Measurements from ENCODE around the gene ATP8B3.
A peak's percentile ranks its signal among the peaks of the same experiment; 100 is the strongest.

Gene ATP8B3

DNA sequence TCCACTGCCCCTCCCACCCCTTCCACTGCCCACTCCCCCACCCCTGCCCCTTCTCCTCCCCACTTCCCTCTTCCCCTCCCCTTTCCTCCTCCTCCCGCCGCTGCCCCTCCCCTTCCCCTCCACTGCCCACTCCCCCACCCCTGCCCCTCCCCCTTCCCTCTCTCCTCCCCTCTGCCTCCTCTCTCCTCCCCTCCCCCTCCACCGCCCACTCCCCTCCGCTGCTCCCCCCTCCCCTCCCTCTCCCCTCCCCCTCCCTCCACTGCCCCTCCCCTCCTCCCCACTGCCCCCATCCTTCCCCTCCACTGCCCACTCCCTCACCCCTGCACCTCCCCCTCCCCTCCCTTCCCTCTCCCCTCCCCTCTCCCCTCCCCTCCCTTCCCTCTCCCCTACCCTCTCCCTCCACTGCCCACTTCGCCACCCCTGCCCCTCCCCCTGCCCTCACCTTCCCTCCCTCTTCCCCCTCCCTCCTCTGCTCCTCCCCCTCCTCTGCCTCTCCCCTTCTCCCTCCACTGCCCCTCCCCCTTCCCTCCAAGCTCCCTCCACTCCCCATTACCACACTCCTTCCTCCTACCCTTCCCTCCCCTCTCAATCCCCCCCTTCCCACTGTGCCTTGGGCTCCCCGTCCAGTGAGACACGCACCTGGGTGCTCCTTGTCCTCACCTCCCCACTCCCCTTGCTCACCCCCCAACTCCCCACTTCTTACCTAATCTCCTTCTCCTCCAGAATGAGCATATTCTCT, 21.9 kb downstream of the ATP8B3 start:
- DNase-seq, result no peak

- DNase-seq, result no peak
These were observed 22.6 kb downstream of the ATP8B3 start for GRCh38 chr19:1789261-1790041.

- no peak for DNase-seq
These were observed 25.0 kb downstream of the ATP8B3 start for GRCh38 chr19:1787116-1787515.

DNA sequence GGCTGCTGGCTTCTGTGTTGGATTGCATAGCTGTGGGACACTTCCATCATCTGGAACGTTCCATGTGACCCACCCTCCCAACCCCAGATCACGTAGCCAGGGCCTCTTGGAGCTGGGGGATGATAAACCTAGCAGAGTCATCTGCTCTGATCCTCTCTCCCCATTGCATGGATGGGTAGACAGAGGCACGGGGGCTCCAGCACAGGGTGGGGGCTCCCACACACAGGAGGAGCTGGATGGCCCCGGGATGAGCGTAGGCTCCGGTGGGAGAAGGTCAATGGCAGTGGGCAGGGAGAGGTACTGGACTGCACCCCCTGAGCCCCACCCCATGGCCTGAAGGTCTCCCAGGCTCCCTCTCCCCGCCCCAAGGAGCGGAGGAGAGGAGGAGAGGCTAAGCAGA, 25.4 kb downstream of the ATP8B3 start:
- DNase-seq, result no peak

- no peak for DNase-seq
These were observed 26.8 kb downstream of the ATP8B3 start for GRCh38 chr19:1785310-1785709.

DNA sequence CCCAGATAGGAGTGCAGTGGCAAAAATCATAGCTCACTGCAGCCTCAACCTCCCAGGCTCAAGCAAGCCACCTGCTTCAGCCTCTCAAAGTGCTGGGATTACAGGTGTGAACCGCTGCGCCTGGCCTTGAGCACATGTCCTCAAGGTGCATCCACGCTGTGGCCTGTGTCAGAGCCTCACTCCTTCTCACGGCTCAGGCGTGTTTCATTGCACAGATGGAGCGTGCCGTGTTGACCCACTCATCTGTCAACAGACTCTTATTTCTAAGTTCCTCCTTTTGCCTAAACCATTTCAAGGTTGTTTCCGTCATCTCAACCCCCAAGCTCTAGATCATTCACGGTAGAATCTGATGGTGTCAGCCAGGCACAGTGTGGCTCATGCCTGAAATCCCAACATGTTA, 28.2 kb downstream of the ATP8B3 start:
- no peak for DNase-seq

DNA sequence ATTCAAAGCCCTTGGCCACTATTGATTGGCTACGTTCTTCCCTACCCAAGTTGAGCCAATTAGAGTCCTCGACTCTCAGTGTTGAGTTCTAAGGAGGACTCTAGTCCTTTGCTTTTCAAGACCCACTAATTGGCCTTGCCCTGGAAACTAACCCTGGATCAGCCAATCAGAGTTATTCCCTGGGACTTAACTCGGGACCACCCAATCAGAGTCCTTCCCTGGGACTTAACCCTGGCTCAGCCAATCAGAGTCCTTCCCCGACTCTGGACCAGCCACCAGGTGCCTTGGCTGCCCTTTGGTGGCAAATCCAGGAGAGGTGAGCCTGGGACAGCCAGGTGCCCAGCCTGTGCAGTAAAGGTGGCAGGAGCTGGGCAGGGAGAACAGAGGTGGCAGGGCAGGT, 28.7 kb downstream of the ATP8B3 start:
- DNase-seq, result no peak

- no peak for DNase-seq
These were observed 29.6 kb downstream of the ATP8B3 start for GRCh38 chr19:1782521-1782920.

DNA sequence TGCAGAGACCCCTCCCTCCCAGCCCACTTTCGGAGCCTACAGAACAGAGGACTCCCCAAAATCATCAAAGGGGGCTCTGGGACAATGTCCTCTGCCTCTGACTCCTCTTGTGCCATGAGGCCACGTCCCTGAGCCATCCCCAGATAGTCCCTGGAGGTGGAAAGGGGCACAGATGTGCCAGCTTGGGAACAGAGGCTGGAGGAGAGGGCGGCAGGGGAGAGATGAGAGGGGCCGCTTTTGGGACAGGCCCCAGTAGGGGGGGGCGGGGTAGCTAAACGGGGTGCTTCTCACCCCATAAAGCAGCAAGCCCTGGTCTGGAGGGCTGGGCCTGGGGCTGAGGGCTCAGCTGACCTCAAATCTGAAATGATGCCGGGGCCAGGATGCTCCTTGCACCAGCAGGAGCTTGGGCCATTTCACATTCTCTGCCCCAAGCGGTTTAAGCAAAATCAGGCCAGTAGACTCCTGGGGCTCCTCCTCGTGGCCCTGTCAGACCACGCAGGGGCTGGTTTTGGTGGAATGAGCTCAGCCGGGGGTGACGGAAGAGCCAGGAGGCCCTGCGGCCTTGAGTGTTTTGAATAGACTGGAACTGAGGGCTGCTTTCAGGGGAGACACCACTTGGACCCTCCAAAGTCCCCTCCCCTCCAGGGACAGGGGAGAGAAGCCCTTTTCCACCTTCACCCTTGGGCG, 31.7 kb downstream of the ATP8B3 start:
- peak; percentile 23 for DNase-seq

GRCh38 chr19:1779574-1779973, 32.5 kb downstream of the ATP8B3 start:
- DNase-seq, result no peak

DNA sequence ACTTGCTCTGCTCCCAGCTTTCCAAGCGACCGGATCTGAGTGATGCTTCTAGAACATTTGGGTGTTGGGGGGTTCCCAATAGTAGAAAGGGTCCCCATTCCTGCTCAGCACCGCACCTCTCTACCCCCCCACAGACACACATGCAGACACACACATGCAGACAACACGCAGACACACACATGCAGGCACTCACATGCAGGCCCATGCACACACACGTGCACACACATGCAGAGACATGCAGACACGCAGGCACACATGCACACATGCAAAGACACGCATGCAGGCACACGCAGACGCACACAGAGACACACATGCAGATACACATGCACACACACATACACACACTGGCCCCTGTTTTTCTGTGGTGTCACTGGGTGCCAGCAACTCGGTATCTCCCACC, 34.9 kb downstream of the ATP8B3 start:
- no peak for DNase-seq

DNA sequence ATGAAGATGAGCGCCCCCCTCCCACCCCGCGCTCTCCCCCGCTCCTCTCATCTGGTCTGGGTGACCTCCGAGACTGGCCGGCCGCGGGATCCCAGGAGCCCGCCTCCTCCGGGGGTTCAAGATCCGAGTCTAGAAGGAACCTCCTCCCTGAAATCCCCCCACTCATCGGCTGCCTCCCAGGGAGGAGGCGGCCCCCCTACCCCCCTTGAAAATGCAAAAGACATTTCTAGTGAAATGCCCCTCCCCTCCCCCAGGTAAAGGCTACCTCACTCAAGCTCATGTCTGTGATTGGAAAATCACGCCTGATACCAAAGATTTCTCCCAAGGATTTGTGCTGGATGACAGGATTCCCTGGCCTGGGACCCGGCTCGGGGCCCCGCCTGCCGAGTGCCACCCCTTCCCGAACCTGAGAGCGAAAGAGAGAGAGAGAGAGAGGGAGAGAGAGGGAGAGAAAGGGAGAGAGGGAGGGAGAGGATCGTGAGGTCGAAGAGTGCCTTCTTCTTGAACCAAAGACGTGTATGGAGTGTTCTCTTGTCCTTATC, 35.4 kb downstream of the ATP8B3 start:
- DNase-seq, result no peak

DNA sequence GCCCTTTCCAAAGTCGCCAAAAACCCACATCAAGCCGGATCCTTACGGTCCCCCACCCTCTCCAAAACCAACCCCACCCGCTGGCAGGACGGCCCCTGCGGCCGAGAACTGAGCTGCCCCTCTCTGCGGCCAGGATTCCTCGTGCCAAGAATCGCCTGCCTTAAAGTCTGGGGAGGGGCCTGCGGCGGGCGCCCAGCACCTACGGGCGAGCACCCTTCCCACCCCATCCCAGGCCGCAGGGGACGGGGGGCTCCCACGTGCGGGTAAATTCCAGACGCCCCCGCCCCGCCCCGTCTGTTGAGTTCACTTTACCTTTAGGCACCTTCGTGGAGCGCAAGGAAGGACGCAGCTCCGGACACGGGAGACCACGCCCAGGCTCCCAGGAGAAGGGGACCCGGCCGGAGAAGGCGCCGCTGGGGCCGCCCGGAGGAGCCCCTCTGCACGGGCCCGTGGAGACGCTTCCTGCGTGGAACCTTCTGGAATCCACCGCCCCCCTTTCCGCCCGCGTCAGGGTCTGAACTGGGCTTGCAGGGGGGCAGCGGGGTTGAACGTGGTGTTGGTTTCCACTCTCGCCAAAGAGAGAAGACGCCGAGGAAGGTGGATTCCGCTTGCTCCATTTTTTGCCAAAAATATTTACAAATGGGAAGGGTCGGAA, 36.0 kb downstream of the ATP8B3 start:
- DNase-seq, result no peak

- no peak for DNase-seq
These were observed 36.9 kb downstream of the ATP8B3 start for GRCh38 chr19:1774989-1775772.

DNA sequence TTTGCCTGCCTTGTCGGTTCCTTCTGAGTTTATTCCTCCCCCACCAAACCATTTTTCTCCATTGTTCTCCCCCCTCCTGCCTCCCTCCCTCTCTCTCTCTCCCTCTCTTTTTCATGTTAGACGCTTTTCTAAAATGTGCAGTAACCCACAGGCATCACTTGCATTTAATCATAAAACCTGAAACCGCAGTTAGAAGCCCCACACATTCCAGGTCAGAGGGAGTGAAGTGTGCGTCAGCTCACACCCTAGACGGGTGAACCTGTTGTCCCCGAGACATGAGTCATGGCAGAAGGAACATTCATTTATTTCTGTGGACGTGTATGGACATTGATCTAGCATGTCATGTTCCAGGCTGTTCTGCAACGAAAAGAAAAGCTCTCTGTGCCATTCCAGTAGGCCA, 38.9 kb downstream of the ATP8B3 start:
- DNase-seq, result no peak

DNA sequence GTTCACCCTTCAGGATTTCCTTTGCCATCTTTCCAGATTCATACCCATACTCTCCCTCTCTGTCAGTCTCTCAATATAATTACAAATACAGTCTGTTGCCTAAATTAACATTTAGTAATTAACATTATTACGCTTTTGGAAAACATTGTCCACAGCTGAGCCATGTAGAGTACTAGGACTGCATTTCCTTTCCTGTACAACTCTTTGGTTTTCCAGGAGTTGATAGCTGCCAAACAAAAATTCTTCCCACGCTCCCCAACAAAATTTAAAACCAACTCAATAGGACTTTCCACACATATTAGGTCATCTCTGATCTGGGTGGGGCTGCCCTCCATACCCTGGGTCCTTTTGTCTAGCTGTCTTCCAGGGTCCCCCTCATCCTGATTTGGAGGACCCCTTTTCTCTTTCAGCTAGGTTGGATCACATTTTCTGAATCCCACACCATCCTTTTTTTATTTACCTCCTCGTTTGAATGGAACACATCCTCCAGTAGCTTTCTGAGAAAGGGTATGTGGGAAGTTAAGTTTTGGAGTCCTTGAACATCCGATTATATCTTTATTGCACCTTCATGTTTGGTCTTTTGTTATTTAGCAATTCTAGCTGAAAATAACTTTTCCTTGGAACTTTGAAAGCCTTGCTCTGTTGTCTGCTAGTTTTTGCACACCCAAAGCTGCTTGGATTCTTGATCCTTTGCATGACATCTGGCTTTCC, 41.1 kb downstream of the ATP8B3 start:
- DNase-seq, result no peak

DNA sequence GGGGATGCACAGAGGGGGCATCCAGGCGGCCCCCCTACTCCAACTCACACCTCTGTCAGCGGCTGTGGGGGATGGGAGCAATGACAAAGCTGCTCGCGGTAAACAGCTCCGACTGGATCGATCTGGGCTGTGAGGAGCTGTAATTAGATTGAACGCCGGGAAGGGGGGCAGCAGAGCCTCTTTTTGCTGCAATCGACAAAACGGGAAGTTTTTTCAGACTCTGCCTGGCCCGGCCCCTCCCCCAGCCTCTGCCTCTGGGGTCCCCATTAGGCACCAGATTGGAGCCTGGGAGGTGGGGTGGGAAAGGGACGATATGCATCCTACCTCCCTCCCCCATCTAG, 42.5 kb downstream of the ATP8B3 start:
- DNase-seq, result no peak

- no peak for DNase-seq
These were observed 43.0 kb downstream of the ATP8B3 start for GRCh38 chr19:1768918-1769644.

- DNase-seq, result peak; percentile 22
These were observed 43.8 kb downstream of the ATP8B3 start for GRCh38 chr19:1768248-1768647.

DNA sequence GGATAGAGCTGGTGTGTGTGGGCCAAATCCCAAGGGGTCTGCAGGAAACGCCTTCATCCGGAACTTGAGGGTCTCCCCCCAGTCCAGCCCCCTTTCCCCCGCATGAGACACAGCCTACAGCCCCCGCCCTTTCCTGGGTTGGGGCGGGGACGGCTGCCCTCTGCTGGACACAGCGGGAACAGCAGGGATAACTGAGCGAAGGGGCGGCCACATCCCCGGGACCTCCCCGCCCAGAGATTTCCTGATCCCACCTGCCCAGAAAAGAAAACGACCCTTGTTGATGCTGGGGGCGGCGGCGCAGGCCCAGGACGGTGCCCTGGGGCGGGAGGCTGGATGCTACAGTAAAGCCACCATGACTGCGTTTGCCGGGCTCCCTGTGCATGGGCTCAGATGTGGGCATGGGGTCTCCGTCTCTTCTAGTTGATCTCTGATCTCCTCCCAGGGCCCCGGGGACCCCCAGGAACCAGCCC, 44.6 kb downstream of the ATP8B3 start:
- peak; percentile 46 for DNase-seq

DNA sequence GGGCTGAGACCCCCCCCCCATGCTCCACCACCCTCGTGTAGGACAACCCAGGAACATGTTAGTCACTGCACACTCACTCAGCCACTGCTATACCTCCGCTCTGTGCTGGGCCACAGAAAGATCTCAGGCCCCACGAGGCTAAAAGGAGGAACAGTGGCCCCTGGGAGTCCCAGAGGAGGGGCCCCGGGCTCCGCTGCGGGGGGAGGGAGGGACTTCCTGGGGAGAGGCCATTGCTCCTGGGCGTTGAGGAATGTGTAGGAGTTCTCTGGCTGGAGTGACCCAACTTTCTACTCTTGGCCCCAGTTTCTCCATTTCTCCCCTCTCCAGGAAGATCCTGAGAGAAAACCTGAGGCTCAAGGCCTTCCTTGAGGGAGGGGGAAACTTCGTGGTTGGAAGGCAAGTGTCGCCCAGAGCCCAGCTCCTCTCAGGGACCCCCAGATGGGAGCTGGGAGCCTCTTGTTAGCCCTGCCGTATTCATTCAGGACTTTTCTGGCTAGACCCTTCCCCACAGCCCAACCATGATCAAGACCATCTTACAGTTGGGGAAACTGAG, 45.2 kb downstream of the ATP8B3 start:
- no peak for DNase-seq
